Epithelial cell of esophagus (primary cell): ENCODE data around the gene RTN4RL1.

ENCODE experiments used
- DNase-seq: peaks from one replicate; pipeline ENCODE4 v3.0.0; 2010; ENCODE audit warnings: low read depth
- H3K4me3 ChIP-seq: 2 replicates; pipeline ENCODE4 v1.5.1; 2011; ENCODE audit warnings: mild to moderate bottlenecking, low read length, control low read depth
- CTCF ChIP-seq: IDR thresholded peaks from 2 replicates; pipeline ENCODE4 v1.5.1; 2011; ENCODE audit warnings: low read depth, mild to moderate bottlenecking, low read length, control low read depth, inconsistent platforms; ENCODE audit not compliant: insufficient read depth; ENCODE audit errors: missing control alignments

RTN4RL1 gene

GRCh38 chr17:1931844-1932579, 93.1 kb downstream of the RTN4RL1 start:
- peak; percentile 49 for DNase-seq
- no peak overlapping the region for H3K4me3 ChIP-seq
- no peak for TF ChIP-seq CTCF

GRCh38 chr17:1930337-1930645, 94.8 kb downstream of the RTN4RL1 start:
- no peak for DNase-seq
- H3K4me3 ChIP-seq, result no peak overlapping the region
- no peak for TF ChIP-seq CTCF

- TF ChIP-seq CTCF, result no peak
- no peak for DNase-seq
- no peak overlapping the region for H3K4me3 ChIP-seq
These were observed 96.2 kb downstream of the RTN4RL1 start for GRCh38 chr17:1928976-1929375.

- DNase-seq, result no peak
- TF ChIP-seq CTCF, result no peak
- no peak overlapping the region for H3K4me3 ChIP-seq
These were observed 104.2 kb downstream of the RTN4RL1 start for GRCh38 chr17:1920948-1921351.

GRCh38 chr17:1919201-1919600, 105.9 kb downstream of the RTN4RL1 start:
- no peak for DNase-seq
- H3K4me3 ChIP-seq, result no peak overlapping the region
- TF ChIP-seq CTCF, result no peak

GRCh38 chr17:1918346-1919162, 106.6 kb downstream of the RTN4RL1 start:
- no peak overlapping the region for H3K4me3 ChIP-seq
- no peak for TF ChIP-seq CTCF
- no peak for DNase-seq
